K562 (cell line): ENCODE measurements around the gene RACK1. TPM values are rescaled to one million over a fixed set of nuclear protein-coding genes. Genes with fewer than 3 reads are reported as not detected.
A peak's percentile ranks its signal among the peaks of the same experiment; 100 is the strongest.

ENCODE experiments used
- BRD9 ChIP-seq: fragments of 450-650 bp; IDR thresholded peaks from 2 replicates; pipeline ENCODE4 v1.6.1; 2018; ENCODE audit warnings: low read depth; ENCODE audit not compliant: partially characterized antibody
- CREB5 ChIP-seq: fragments of 250-450 bp; sonication (Bioruptor Pico); IDR thresholded peaks from 2 replicates; pipeline ENCODE4 v1.5.0; 2020; ENCODE audit warnings: mild to moderate bottlenecking
- GTF3C2 ChIP-seq: IDR thresholded peaks from 3 replicates; pipeline ENCODE4 v1.6.1; 2011; ENCODE audit warnings: borderline replicate concordance, mild to moderate bottlenecking, moderate library complexity; ENCODE audit not compliant: insufficient read length; ENCODE audit errors: extremely low read depth
- HDGF ChIP-seq: fragments of 450-650 bp; IDR thresholded peaks from 2 replicates; pipeline ENCODE4 v1.6.1; 2016
- IRF1 ChIP-seq: sonication (generic); formaldehyde crosslinking; IDR thresholded peaks from 2 replicates; pipeline ENCODE4 v1.8.0; 2022; ENCODE audit warnings: missing genetic modification reagents, mild to moderate bottlenecking, borderline replicate concordance
- JUNB ChIP-seq: fragments of 450-650 bp; formaldehyde crosslinking; conservative IDR thresholded peaks from 2 replicates; pipeline ENCODE4 v1.4.0; 2020; ENCODE audit warnings: mild to moderate bottlenecking
- MAFG ChIP-seq: fragments of 450-650 bp; conservative IDR thresholded peaks from 2 replicates; pipeline ENCODE4 v1.6.1; 2016; ENCODE audit warnings: missing genetic modification characterization, missing compliant biosample characterization
- MAZ ChIP-seq, 2 experiments: fragments of 450-650 bp in 1 of 2; sonication (generic) in 1 of 2; formaldehyde crosslinking; IDR thresholded peaks in 1 of 2; conservative IDR thresholded peaks in 1 of 2; 2 replicates each; pipeline versions ENCODE4 v1.4.0 to v1.5.0; 2020; ENCODE audit warnings: mild to moderate bottlenecking in 1 of 2, missing genetic modification reagents in 1 of 2
- NR1H2 ChIP-seq: sonication (generic); formaldehyde crosslinking; IDR thresholded peaks from 2 replicates; pipeline ENCODE4 v1.4.0; 2020; ENCODE audit warnings: mild to moderate bottlenecking, missing genetic modification reagents
- RBM14 ChIP-seq: fragments of 200-400 bp; formaldehyde crosslinking; IDR thresholded peaks from 2 replicates; pipeline ENCODE4 v1.6.1; 2018; ENCODE audit warnings: low read depth, mild to moderate bottlenecking, low read length, moderate library complexity, borderline replicate concordance; ENCODE audit not compliant: insufficient read depth
- SRSF7 ChIP-seq: fragments of 200-400 bp; formaldehyde crosslinking; optimal IDR thresholded peaks from 2 replicates; pipeline ENCODE3; 2017; ENCODE audit warnings: mild to moderate bottlenecking, low read depth, low read length
- USF1 ChIP-seq: sonication (generic); formaldehyde crosslinking; IDR thresholded peaks from 2 replicates; pipeline ENCODE4 v1.9.0; 2022; ENCODE audit warnings: mild to moderate bottlenecking, missing genetic modification reagents
- YBX1 ChIP-seq: fragments of 450-650 bp; IDR thresholded peaks from 2 replicates; pipeline ENCODE4 v1.7.1; 2016; ENCODE audit warnings: mild to moderate bottlenecking
- ZBTB26 ChIP-seq: fragments of 450-650 bp; formaldehyde crosslinking; IDR thresholded peaks from 2 replicates; pipeline ENCODE4 v1.4.0; 2022; ENCODE audit warnings: missing genetic modification characterization
- ZNF133 ChIP-seq: fragments of 250-450 bp; sonication (Bioruptor Pico); IDR thresholded peaks from 2 replicates; pipeline ENCODE4 v1.4.0; 2020; ENCODE audit warnings: mild to moderate bottlenecking
- ZNF282 ChIP-seq: sonication (generic); formaldehyde crosslinking; IDR thresholded peaks from 2 replicates; pipeline ENCODE4 v1.8.1; 2023; ENCODE audit warnings: missing genetic modification reagents
- ZNF512 ChIP-seq: IDR thresholded peaks from 2 replicates; pipeline ENCODE4 v1.6.1; 2016; ENCODE audit warnings: missing genetic modification characterization, missing compliant biosample characterization
- ZNF57 ChIP-seq: fragments of 450-650 bp; formaldehyde crosslinking; IDR thresholded peaks from 2 replicates; pipeline ENCODE4 v1.4.0; 2020; ENCODE audit warnings: mild to moderate bottlenecking, moderate library complexity
- ZNF79 ChIP-seq: fragments of 250-450 bp; sonication (Bioruptor Pico); IDR thresholded peaks from 2 replicates; pipeline ENCODE4 v1.4.0; 2020; ENCODE audit warnings: low read depth, mild to moderate bottlenecking, moderate library complexity
- polyA plus RNA-seq, 8 experiments: library from polyadenylated mRNA; depleted of rRNA in 4 of 8; stranded (reverse) in 5 of 8; unstranded in 3 of 8; fragments of >200 nt; fragmentation: Nextera tagmentation in 2 of 8; fragmentation: Illumina TruSeq in 1 of 8; extraction: Ambion mirVana in 2 of 8; extraction: Trizol in 1 of 8; gene quantifications; 2 replicates each; pipeline versions ENCODE4 v1.2.1 to v1.2.3, GENCODE V29; 2011 to 2014; ENCODE audit warnings: inconsistent platforms in 1 of 8, missing spikeins in 1 of 8
- total RNA-seq, 7 experiments: library from RNA; depleted of rRNA in 6 of 7; stranded (reverse); fragments of >200 nt in 6 of 7; fragmentation: Illumina TruSeq in 2 of 7; extraction: Trizol in 2 of 7; gene quantifications; 2 replicates each; pipeline versions ENCODE4 v1.2.1 to v1.2.3, GENCODE V29; 2011 to 2021; ENCODE audit warnings: low replicate concordance in 1 of 7

Gene RACK1
- total and polyA plus RNA-seq, 9 of the 15 experiments (the other 6 are each of a cell fraction or from before 2014, with no cell fraction given), result 2,303 to 5,311 (median 3,833) TPM

GRCh38 chr5:181260720-181261319 lies 17.1 kb upstream of the RACK1 start, which contains the start of gene TRIM52 (continued):
- TF ChIP-seq ZNF57 (CRISPR knock-in tag) (no peak), IRF1 (no peak), HDGF (no peak), RBM14 (0 out of 2 replicates have a peak, but pooled peaks have one; percentile 16), CREB5 (CRISPR knock-in tag) (no peak), ZNF79 (CRISPR knock-in tag) (no peak), SRSF7 (no peak), ZNF512 (tag) (no peak), GTF3C2 (no peak), ZNF282 (no peak), ZNF133 (CRISPR knock-in tag) (no peak), ZBTB26 (CRISPR knock-in tag) (no peak), MAZ (CRISPR knock-in tag; conservative IDR thresholded peaks at IDR 0.05 in 1 of 2, IDR thresholded peaks at IDR 0.05 in 1 of 2) (peak in 1 of 2 experiments; percentile 60; a peak in 1 of 4 replicates), YBX1 (no peak), USF1 (CRISPR knock-in tag) (no peak), NR1H2 (CRISPR knock-in tag) (no peak), BRD9 (no peak), MAFG (tag) (no peak), JUNB (CRISPR knock-in tag) (no peak)
